COLO668 (cell line): ENCODE results near the gene CCDC88C.
"Not testable (repeated sequence)": the region's sequence is repeated elsewhere in the genome, so short reads cannot be mapped to it uniquely, and the experiment has no call there.

Experiments
- DNase-seq: peaks from one replicate; lab custom pipeline; 2025; ENCODE audit not compliant: unreplicated experiment; lab: John Stamatoyannopoulos, UW

CCDC88C gene

DNA sequence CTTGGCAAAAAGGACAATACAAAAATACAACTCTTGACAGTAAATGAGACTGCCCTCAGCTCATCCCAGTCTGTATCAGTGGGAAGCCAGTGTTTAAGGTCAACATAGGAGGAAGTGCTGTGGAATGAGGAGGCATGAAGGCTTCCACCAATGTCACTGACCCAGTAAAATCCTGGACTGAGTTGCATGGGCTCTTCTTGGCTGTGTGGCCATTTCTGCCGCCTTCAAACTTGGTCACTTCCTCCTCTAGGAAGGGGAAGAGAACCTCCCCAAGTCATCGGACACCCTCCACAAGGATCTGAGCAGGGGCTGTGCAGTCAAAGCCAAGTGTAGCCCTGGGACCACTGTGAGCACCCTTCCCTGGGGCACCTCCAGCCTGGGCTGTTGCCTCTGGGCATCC, 185.0 kb downstream of the CCDC88C start:
- DNase-seq = no peak

DNA sequence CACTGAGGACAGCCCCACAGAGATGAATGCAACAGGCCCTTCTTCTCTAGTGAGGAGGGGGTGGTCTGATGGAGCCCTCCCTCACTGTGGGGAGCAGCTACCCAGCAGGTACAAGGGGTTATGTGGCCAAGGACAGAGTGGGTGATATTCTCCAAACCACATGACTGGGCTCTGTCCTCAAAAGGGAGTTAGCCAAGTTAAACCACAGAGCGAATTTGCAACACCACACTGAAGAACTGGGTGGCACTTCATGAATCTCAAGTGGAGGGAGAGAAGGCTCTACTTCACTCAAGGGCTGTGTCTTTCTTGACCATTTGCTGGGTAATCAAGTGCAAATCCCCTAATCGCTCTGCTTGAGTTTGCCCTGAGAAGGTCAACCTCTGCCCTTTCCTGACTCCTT, 185.6 kb downstream of the CCDC88C start:
- no peak for DNase-seq

DNA sequence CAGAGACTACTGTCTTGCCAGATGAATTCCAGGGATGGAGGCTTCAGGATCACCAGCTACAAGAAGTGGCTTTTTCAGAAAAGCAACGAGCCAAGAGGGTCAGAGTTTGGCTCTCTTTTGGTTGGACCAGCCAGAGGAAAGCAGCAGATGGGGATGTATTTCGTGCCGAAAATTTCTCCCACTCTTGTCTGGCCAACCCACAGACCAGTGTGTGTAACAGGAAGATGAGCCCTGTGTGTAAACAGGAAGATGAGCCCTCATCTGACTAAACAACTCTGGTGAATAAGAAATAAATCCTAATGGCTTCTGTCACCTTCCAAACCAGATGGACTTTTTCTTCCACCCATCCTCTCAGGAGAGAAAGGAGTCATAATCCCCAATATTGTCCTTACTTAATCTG, 186.2 kb downstream of the CCDC88C start:
- DNase-seq = no peak

DNA sequence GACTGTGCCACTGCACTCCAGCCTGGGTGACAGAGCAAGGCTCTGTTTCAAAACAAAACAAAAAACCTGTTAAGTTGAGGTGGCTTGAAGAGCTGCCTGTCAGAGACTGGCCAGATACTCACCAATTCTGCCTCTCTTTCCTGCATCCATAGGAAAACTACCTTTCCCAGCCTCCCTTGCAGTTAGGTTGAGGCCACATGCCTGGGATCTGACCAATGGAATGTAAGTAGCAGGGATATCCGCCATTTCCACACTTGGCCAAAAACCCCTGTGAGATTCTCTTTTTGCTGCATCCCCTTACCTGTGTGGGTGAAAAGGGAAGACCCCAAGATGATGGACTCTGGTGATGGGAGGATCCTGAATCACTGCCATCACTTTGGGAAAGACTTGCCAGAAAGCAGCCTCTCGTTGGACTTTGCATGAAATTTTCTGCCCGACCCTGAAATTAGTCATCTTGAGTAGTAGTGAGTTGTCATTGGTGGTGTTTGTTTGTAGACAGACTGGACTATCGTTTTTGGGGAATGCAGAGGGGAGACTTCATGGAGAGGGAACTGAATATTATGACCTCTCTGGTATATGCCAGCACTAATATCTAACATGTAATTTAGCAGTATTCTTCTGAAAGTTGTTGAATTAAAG, 187.1 kb downstream of the CCDC88C start:
- DNase-seq = no peak

DNA sequence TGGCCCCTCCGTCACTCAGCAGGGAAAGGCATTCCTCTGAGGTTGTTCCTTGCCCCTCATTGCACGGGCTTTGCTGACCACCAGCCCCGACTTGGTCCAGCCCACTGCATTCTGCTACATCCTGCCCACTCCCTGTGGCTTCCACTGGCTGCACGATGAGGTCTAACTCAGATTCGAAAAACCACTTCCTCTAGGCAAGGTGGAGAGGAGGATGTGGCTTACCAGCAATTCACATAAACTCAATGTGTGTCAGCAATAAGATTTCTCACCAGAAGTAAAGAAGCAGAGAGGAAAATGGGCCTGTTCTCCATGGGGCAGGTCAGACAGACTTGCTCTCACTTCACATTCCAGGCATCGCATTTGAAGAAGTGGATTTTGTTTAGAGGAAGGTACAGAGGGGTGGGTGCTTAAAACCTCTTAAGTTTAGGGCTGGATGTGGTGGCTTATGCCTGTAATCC, 187.8 kb downstream of the CCDC88C start:
- DNase-seq = no peak

DNA sequence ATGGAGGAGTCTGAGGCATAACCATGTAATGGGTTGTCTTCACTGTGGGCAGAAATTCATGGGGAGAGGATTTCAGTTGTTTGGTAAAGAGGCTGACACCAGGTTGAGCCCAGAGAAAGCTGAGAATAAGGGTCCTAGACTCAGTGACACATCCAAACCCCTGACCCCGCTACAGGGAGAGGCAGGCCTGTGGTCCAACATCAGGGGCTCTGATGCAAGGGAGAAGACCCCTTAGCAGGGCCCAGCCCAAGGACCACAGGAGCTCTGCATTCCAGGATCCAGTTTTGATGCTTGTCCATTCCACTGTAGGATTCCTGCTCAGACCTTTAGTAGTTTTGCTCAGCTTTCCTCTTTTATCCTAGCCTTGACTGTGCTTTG, 188.6 kb downstream of the CCDC88C start:
- DNase-seq = no peak

DNA sequence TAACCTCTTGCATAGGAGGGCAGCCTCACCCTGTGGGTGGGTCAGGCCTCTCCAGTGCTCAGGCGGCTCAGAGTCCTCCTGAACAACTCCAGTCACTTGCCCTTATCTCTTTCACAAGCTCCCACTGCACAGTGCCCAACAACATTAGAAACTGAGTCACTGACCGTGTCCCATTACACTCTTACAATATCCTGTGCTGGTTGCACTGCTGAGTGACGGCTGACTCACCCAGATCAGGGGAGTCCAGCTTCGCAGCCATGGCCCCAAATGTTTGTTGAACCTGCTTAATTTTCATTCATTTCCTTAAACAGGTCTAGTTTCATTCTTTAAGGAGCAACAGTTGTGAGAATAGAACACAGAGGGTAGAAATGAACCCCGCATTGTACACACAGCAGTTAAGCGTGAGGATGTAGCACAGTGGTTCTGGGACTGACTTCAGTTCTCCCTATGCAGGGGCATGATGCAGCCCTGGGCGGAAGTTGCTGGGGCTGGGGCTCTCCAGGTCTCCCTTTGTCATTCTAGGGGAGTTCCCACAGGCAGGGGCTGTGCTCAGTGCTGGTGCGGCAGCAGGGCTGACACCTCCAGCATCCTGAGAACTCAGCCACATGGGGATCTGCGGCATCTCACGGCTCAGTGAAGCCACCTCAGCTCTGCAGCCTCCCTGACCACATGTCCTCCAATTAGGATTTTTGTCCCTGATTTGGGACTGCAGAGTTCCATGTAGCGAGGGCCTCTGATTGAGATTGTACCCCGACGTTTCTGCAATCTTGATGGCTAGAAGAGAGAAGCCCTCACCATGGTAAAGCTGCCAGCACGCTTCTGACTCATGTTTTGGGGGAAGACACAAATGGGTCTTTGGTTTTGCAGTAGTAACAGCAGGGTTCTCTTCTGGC, 189.3 kb downstream of the CCDC88C start:
- no peak for DNase-seq

DNA sequence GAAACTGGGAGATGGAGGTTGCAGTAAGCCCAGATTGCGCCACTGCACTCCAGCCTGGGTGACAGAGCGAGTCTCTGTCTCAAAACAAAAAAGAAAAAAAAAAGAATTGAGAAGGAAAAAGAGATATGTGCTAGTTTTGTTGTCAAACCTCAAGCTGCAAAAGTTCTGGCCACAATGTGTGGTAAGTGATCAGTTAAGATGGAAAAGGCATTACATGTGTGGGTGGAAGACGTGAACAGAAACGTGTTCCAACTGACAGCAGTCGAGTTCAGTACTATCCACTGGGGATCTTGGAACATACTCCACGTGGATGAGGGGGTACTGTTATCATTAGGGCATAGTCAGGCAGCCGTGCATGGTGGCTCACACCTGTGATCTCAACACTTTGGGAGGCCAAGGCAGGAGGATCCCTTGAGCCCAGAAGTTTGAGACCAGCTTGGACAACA, 190.4 kb downstream of the CCDC88C start:
- DNase-seq = no peak

DNA sequence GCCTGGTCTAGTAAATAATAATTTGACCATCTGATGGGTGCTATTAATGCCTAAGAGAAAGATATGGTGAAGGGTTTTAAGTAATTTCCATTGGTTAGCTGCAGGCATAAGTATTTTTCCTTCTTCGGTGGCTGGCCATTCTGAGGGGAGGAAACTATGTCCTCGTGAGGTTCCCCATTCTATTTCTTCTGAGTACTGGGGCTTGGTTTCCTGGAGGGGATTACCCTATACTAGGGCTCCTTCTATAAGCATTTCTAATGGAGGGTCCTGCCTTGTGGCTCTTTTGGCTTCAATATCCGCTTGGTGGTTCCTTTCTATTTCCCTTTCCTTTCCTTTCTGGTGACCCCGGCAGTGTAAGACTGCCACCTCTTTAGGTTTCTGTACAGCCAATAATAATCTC, 191.3 kb downstream of the CCDC88C start:
- not testable (repeated sequence) for DNase-seq

DNA sequence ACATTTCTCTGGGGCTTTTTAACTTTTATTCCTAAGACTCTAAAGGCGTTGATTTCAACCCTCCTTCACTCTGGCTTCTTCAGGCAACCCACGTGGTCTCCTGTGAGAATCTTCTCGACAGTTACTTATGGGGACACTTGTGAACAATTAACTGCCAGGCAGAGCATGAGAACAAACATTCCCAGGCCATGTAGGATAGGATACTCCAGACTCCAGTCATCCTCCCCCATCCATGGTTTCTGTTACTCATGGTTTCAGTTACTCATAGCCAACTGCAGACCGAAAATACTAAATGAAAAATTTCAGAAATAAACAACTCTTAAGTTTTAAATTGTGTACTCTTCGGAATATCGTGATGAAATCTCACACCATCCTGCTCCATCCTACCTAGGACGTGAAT, 192.6 kb downstream of the CCDC88C start:
- DNase-seq = no peak

DNA sequence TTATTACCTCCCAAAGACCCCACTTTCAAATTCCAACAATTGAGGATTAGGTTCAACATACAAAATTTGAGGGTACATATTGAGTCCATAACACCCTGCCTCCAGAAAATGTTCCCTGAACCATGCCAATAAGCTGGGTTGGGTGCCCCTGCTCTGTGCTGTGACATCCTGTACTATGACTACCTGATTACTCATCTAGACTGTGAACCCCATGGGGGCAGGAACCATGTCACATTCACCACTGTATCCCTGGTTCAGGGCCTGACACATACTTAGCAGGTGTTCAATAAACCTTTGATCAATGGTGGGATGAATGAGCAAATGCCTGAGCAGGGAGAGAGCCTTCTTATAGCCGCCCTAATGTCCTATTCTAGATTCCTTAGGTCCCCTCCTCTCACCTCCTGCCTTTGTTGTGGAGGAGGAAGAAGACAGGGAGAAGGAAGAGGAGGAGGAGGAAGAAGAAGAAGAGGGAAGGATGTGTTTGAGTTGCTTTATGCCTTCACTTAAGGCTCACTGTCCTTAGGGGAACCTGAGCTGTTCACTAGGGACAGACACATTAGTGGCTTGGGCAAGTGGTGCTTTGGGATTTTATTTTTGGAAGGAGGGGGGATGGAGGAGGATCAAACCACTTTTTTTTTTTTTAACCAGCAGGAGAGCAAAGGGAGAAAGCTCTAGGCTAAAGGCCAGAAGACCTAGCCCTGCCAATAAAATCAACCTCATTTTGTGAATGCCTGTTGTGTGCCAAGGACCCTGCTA, 194.4 kb downstream of the CCDC88C start:
- DNase-seq = no peak
